Measurements from ENCODE around the gene BANF2.

- TF ChIP-seq CTCF (conservative IDR thresholded peaks at IDR 0.05; ENCODE audit: low read depth in 2 of 2), result no peak
- no peak for TF ChIP-seq JUNB (IDR thresholded peaks at IDR 0.05; ENCODE audit: unreplicated experiment)
- no peak for TF ChIP-seq ZNF331 (CRISPR knock-in tag; IDR thresholded peaks at IDR 0.05; ENCODE audit: low read depth)
- no peak for TF ChIP-seq EZH2 (IDR thresholded peaks at IDR 0.05; ENCODE audit: low read depth, unreplicated experiment)
Observed at GRCh38 chr20:17661121-17661744, 38.5 kb upstream of the BANF2 start.
